MCF 10A (cell line): ENCODE measurements around the gene PFDN2. TPM values are rescaled to one million over a fixed set of nuclear protein-coding genes. Genes with fewer than 3 reads are reported as not detected.

Source experiments
- BruUV-seq: library from RNA; stranded (reverse); fragments of 400-500 nt; replicated peaks from 2 replicates; lab custom pipeline; 2021; lab: Mats Ljungman, UMichigan
- CTCF ChIA-PET: fragments of 300-600 bp; sonication (Branson Sonifier 250); formaldehyde crosslinking; extraction: SDS; loops from one replicate; lab custom pipeline; 2021; ENCODE audit warnings: antibody characterized with exemption, inconsistent platforms; lab: Yijun Ruan, JAX
- POLR2A ChIA-PET: fragments of 300-600, 350-650 bp; sonication (Branson Sonifier 250); formaldehyde crosslinking; extraction: SDS; loops from one replicate; lab custom pipeline; 2020; ENCODE audit warnings: antibody characterized with exemption, inconsistent platforms; lab: Yijun Ruan, JAX
- DNase-seq: peaks from one replicate; pipeline ENCODE4 v3.0.0-alpha.2; 2018; ENCODE audit not compliant: unreplicated experiment
- H3K27ac Mint-ChIP-seq: one replicate; pipeline ENCODE4 v1.8.0; 2022; ENCODE audit warnings: mild to moderate bottlenecking, low read depth, mixed read lengths; ENCODE audit not compliant: unreplicated experiment
- H3K27me3 Mint-ChIP-seq: one replicate; pipeline ENCODE4 v1.8.0; 2022; ENCODE audit warnings: mixed read lengths; ENCODE audit not compliant: insufficient read depth, unreplicated experiment
- H3K36me3 Mint-ChIP-seq: one replicate; pipeline ENCODE4 v1.8.0; 2022; ENCODE audit warnings: mild to moderate bottlenecking, moderate library complexity, mixed read lengths; ENCODE audit not compliant: insufficient read depth, unreplicated experiment
- H3K4me1 Mint-ChIP-seq: one replicate; pipeline ENCODE4 v1.8.0; 2022; ENCODE audit warnings: mixed read lengths; ENCODE audit not compliant: insufficient read depth, unreplicated experiment
- H3K4me3 Mint-ChIP-seq: one replicate; pipeline ENCODE4 v1.8.0; 2022; ENCODE audit warnings: mild to moderate bottlenecking, moderate library complexity, mixed read lengths; ENCODE audit not compliant: unreplicated experiment
- H3K9me3 Mint-ChIP-seq: one replicate; pipeline ENCODE4 v1.8.0; 2022; ENCODE audit warnings: mixed read lengths; ENCODE audit not compliant: unreplicated experiment
- intact Hi-C: fragments of 100-400 bp; cut with micrococcal nuclease; formaldehyde crosslinking; loops from 2 replicates; pipeline ENCODE4 v1.14.1; 2022
- total RNA-seq: library from RNA; stranded (reverse); gene quantifications from 2 replicates; pipeline ENCODE4 v1.2.3, GENCODE V29; 2022
- TF ChIP-seq, protein P1 (sequence below): fragments of 200-600 bp; IDR thresholded peaks from one replicate; pipeline ENCODE4 v1.8.0; 2022; ENCODE audit warnings: antibody characterized with exemption, mild to moderate bottlenecking; ENCODE audit not compliant: unreplicated experiment

The PFDN2 gene
- total RNA-seq, 1 experiment from 2014 or later: 514 TPM

DNA sequence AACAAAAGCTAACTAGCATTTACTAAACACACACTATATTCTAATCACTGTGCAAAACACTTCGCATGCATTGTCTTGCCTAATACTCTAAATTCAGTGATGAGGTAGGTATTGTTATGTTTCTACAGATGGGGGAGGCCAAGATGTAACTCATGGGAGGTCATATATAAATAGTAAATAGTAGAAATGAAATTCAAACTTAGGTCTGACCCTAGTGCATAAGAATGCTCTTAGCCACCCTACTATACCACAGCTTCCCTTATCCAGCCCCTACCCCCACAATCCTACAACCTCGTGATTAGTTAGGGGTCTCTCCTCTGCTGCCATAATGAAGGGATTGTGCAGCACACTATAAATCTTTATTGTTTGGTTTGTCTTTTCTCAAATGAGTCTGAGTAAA, 3.3 kb downstream of the PFDN2 start:
- Mint-ChIP-seq H3K9me3 (no peaks in the 10 kb centered on the region), H3K27me3 (no peaks in the 10 kb centered on the region), H3K4me3 (no peak overlapping the region), H3K36me3 (peaks cover 43% of the 10 kb centered on the region), H3K27ac (peak overlapping the region; percentile 88), H3K4me1 (peaks cover 48% of the 10 kb centered on the region)
- TF ChIP-seq, protein P1, sequence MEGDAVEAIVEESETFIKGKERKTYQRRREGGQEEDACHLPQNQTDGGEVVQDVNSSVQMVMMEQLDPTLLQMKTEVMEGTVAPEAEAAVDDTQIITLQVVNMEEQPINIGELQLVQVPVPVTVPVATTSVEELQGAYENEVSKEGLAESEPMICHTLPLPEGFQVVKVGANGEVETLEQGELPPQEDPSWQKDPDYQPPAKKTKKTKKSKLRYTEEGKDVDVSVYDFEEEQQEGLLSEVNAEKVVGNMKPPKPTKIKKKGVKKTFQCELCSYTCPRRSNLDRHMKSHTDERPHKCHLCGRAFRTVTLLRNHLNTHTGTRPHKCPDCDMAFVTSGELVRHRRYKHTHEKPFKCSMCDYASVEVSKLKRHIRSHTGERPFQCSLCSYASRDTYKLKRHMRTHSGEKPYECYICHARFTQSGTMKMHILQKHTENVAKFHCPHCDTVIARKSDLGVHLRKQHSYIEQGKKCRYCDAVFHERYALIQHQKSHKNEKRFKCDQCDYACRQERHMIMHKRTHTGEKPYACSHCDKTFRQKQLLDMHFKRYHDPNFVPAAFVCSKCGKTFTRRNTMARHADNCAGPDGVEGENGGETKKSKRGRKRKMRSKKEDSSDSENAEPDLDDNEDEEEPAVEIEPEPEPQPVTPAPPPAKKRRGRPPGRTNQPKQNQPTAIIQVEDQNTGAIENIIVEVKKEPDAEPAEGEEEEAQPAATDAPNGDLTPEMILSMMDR: no peak
- POLR2A ChIA-PET: interaction anchor here (0.6 to 6.9 kb wide), 12 partner anchors 9 to 98 kb away, joined by 3 to 112 read pairs (median 4); partner anchors contain the start of genes B4GALT3, F11R, PPOX and TSTD1
- DNase-seq: no peak
- CTCF ChIA-PET: interaction anchor here (0.6 to 4.6 kb wide), 9 partner anchors 10 to 123 kb away, joined by 3 to 30 read pairs (median 3); partner anchors contain the start of gene KLHDC9
- intact Hi-C loops: no loop called here
- no TSS peak for BruUV-seq

- TF ChIP-seq, protein P1: no peak
- Mint-ChIP-seq H3K4me1 (peaks cover 45% of the 10 kb centered on the region), H3K36me3 (peaks cover 48% of the 10 kb centered on the region), H3K4me3 (no peak overlapping the region), H3K27me3 (no peaks in the 10 kb centered on the region), H3K9me3 (no peaks in the 10 kb centered on the region), H3K27ac (peak overlapping the region; percentile 2)
- no peak for DNase-seq
- ChIA-PET POLR2A (interaction anchor here (0.9 to 6.9 kb wide), 12 partner anchors 8 to 94 kb away, joined by 3 to 112 read pairs (median 4); partner anchors contain the start of genes DEDD, F11R, PPOX and UFC1), CTCF (interaction anchor here (0.6 to 4.6 kb wide), 8 partner anchors 9 to 122 kb away, joined by 3 to 30 read pairs (median 4); partner anchors contain the start of gene KLHDC9)
- intact Hi-C loops: no loop called here
- BruUV-seq: no TSS peak
Observed at GRCh38 chr1:161113915-161114314, 3.9 kb downstream of the PFDN2 start.

DNA sequence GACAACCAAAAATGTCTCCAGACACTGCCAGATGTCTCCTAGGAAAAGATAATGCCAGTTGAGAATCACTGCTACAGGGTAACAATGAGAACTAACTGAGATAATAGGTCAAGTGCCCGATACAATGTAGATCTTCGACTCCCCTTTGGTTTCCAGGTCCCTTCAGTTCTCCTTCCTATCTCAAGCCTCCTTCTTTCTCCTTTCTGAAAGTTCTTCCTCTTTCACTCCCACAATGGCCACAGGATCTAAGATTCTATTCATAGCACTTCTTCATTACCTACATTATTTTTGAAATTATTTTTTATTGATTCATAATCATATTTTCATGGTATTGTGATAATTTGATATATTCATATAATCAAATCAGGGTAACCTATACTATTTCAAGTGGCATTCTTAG, 6.3 kb downstream of the PFDN2 start:
- ChIA-PET POLR2A (interaction anchor here (0.6 to 3.0 kb wide), 6 partner anchors 10 to 921 kb away, joined by 3 to 10 read pairs (median 6); partner anchors contain the start of gene F11R), CTCF (interaction anchor here (0.7 to 3.0 kb wide), 7 partner anchors 10 to 115 kb away, joined by 3 to 11 read pairs (median 5); partner anchors contain the start of gene KLHDC9)
- H3K36me3 Mint-ChIP-seq: peaks cover 43% of the 10 kb centered on the region

DNA sequence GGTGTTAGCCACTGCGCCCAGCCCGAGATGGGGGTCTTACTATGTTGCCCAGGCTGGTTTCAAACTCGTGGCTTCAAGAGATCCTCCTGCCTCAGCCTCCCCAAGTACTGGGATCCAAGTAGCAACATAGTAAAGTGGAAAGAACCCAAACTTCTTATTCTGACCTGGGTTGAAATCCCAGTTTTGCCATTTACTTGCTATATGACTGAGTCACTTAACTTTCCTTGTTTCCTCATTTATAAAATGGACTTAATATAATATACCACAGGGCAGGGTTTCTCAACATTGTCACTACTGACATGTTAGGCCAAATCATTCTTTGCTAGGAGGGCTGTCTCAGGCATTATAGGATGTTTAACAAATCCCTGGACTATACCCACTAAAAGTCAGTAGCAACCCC, 6.7 kb downstream of the PFDN2 start:
- CTCF ChIA-PET: interaction anchor here (0.7 kb wide), 1 partner anchor 29 kb away, joined by 4 read pairs; no protein-coding TSS in a partner anchor
- Mint-ChIP-seq H3K27ac (peak overlapping the region; percentile 21), H3K9me3 (no peaks in the 10 kb centered on the region), H3K4me3 (no peak overlapping the region), H3K36me3 (peaks cover 47% of the 10 kb centered on the region), H3K4me1 (peaks cover 45% of the 10 kb centered on the region), H3K27me3 (no peaks in the 10 kb centered on the region)
- intact Hi-C loops: no loop called here
- DNase-seq: no peak
- POLR2A ChIA-PET: interaction anchor here (3.0 kb wide), 1 partner anchor 36 kb away, joined by 9 read pairs; no protein-coding TSS in a partner anchor
- no TSS peak for BruUV-seq
- TF ChIP-seq, protein P1: no peak

More for the DNA sequence above, 6.3 kb downstream of the PFDN2 start:
- no peak for DNase-seq
- Mint-ChIP-seq H3K9me3 (no peaks in the 10 kb centered on the region), H3K27me3 (no peaks in the 10 kb centered on the region), H3K4me1 (peaks cover 44% of the 10 kb centered on the region), H3K4me3 (no peak overlapping the region), H3K27ac (peak overlapping the region; percentile 21)
- intact Hi-C loops: no loop called here
- BruUV-seq: no TSS peak
- TF ChIP-seq, protein P1: no peak
